NCI-H2171 treated with DMSO at 0.1 percent for 48 hours (cell line): Measurements from ENCODE around the gene CR1.
"Not testable (repeated sequence)": the region's sequence is repeated elsewhere in the genome, so short reads cannot be mapped to it uniquely, and the experiment has no call there.

Source experiments
- DNase-seq: peaks from one replicate; lab custom pipeline; 2025; lab: John Stamatoyannopoulos, UW

The CR1 gene

GRCh38 chr1:207504438-207504837 lies 8.5 kb downstream of the CR1 start:
- DNase-seq, result no peak

GRCh38 chr1:207510444-207510843 lies 14.5 kb downstream of the CR1 start:
- no peak for DNase-seq

- DNase-seq, result no peak
Measured at GRCh38 chr1:207514890-207515289, 18.9 kb downstream of the CR1 start.

GRCh38 chr1:207516729-207517128 lies 20.8 kb downstream of the CR1 start:
- DNase-seq, result no peak

GRCh38 chr1:207518608-207519236 lies 22.8 kb downstream of the CR1 start:
- DNase-seq, result no peak

- DNase-seq, result no peak
Measured at GRCh38 chr1:207519505-207520399, 23.8 kb downstream of the CR1 start.

- not testable (repeated sequence) for DNase-seq
Measured at GRCh38 chr1:207520400-207521345, 24.7 kb downstream of the CR1 start.

GRCh38 chr1:207525239-207525638 lies 29.3 kb downstream of the CR1 start:
- DNase-seq, result not testable (repeated sequence)

GRCh38 chr1:207528401-207528800 lies 32.4 kb downstream of the CR1 start:
- DNase-seq, result not testable (repeated sequence)

GRCh38 chr1:207536263-207536662 lies 40.3 kb downstream of the CR1 start:
- DNase-seq, result not testable (repeated sequence)

- DNase-seq, result not testable (repeated sequence)
Measured at GRCh38 chr1:207546677-207547357, 50.9 kb downstream of the CR1 start.

- DNase-seq, result not testable (repeated sequence)
Measured at GRCh38 chr1:207554823-207555222, 58.9 kb downstream of the CR1 start.

GRCh38 chr1:207565546-207566468 lies 69.8 kb downstream of the CR1 start:
- no peak for DNase-seq

- not testable (repeated sequence) for DNase-seq
Measured at GRCh38 chr1:207571926-207572325, 76.0 kb downstream of the CR1 start.

- not testable (repeated sequence) for DNase-seq
Measured at GRCh38 chr1:207573074-207573473, 77.1 kb downstream of the CR1 start.

- DNase-seq, result not testable (repeated sequence)
Measured at GRCh38 chr1:207575381-207575780, 79.4 kb downstream of the CR1 start.

- DNase-seq, result no peak
Measured at GRCh38 chr1:207578796-207579435, 83.0 kb downstream of the CR1 start.

- DNase-seq, result no peak
Measured at GRCh38 chr1:207579436-207579799, 83.5 kb downstream of the CR1 start.

GRCh38 chr1:207581496-207582153 lies 85.7 kb downstream of the CR1 start:
- no peak for DNase-seq
